GM18511 (cell line): Measurements from ENCODE around the gene ZNF286A.
"Not testable (repeated sequence)": the region's sequence is repeated elsewhere in the genome, so short reads cannot be mapped to it uniquely, and the experiment has no call there.

Experiments
- ATAC-seq: cut with Tn5 transposase; IDR thresholded peaks from one replicate; pipeline ENCODE4 v1.9.1; 2021; ENCODE audit warnings: mild to moderate bottlenecking, moderate library complexity; ENCODE audit not compliant: unreplicated experiment

ZNF286A gene

DNA sequence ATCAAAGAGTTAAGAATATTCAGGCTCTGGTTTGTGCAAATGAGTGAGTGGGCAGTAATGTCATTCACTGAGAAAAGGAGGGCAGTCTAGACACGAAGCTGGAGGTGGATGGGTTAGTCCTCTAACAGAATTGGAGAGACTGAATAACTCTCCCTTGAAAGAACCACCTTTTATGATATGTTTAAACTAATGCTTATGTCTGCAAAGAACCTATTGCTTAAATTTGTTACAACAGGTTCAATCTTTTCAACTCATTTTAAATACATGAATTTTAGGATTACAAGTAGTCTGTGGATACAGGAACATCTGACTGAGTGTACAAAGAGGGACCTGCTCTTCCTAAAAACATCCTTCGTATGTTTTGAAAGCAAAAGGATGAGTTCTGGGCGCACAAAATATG is 585 bp upstream of the ZNF286A start:
- ATAC-seq = peak; percentile 16

DNA sequence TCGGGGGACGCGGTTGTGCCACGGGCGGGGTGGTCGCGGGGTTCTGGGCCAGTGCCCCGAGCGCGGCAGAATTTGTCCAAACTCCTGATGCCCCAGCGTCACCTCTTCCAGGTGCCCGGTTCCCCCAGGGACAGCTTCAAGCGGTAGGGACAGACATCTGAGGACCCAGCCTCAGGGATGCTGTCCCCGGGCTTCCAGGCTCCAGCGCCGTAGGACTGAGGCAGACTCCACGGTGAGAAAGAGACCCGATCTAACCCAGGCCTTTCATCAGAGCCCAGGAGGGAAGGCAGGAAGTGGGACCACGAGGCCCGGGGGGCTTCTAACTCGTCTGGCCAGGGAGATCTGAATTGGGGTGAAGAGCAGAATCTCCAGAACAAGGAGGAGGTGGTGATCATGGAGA is 385 bp downstream of the ZNF286A start:
- ATAC-seq = peak; percentile 9

DNA sequence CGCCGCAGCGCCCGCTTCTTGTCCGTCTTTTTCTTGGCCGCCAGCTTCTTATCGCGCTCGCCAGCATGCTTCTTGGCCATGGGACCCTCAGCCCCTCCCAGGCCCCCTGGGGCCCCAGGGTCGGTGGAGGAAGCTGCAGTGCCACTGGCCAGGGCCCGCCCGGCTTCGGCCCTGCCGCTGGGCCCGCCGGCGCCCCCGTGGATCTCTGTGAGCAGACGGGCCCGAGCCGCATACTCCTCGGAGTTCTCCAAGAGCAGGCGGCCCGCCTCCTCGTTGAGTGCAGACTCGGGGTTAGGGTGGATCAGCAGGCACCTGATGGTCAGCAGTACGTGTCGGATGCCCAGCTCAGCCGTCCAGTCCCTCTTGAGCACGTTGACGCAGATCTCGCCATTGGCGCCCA is 4.7 kb downstream of the ZNF286A start:
- ATAC-seq = not testable (repeated sequence)

DNA sequence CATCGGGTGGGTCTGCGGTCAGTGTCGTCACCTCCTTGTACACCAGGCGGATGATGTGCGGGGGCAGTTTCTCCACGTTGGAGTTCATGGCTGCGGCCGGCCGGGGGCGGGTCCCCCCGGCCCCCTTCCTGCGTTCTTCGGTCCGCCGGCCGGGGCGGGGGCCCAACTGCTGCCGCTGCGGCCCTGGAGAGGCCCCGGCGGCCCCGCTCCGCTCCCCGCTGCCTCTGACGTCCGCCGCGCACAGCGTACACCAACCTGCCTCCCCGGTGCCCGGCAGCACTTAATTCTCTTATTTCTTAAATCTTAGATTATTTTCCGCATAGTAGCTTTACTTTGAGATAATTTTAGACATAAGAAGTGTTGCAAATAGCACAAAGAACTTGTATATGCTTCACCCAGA is 5.3 kb downstream of the ZNF286A start:
- ATAC-seq = not testable (repeated sequence)

DNA sequence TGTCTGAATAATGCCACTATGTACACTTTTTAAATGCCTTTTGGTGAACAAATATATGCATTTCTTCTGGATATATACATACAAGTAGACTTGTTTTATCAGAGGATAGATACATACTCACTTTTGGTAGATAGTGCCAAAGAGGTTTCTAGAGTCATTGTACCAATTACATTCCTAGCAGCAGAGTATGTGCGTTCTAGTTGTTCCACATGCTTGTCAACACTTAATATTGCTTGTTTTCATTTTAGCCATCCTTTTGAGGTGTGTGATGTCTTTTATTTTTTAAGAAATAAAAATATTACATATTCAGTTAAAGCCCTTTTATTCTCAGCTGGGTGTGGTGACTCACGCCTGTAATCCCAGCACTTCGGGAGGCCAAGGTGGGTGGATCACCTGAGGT is 9.3 kb downstream of the ZNF286A start:
- not testable (repeated sequence) for ATAC-seq

DNA sequence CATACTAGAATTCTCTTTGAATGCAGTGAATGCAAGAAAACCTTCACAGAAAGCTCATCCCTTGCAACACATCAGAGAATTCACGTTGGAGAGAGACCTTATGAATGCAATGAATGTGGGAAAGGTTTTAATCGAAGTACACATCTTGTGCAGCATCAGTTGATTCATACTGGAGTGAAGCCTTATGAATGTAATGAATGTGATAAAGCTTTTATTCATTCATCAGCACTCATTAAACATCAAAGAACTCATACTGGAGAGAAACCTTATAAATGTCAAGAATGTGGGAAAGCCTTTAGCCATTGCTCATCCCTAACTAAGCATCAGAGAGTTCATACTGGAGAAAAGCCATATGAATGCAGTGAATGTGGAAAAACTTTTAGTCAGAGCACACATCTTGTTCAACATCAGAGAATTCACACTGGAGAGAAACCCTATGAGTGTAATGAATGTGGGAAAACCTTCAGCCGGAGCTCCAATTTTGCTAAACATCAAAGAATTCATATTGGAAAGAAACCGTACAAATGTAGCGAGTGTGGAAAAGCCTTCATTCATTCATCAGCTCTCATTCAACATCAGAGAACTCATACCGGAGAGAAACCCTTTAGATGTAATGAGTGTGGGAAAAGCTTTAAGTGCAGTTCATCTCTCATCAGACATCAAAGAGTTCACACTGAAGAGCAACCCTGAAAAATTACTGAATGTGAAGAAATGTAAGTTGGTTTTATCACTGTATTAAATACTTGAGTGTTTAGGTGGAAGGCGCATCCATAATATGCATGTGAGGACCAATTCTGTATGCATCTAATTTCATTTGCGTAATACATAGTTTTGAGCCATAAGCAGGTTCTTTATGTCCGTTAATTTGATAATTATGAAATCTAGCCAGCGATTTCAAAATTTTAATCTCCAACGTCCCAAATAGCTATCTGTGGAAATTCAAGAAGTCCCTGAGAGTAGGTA is 17.3 kb downstream of the ZNF286A start:
- not testable (repeated sequence) for ATAC-seq

DNA sequence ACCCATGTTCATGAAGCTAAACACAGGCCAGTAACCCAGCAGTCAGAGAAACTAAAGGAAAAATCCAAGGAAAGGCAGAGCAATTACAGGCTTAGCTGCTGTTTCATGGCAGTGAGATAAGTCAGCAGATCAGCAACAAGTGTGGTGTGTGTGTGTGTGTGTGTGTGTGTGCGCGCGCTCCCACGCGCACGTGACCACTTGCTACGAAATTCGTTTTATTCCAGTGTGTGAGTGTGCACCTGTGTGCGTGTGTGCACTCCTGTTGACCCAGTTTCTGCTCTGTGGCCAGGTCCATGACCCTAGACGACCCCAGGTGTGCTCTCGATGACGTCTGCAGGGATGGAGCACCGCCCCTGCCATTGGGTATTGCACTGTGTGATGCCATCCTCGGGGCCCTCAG is 31.0 kb downstream of the ZNF286A start:
- not testable (repeated sequence) for ATAC-seq

DNA sequence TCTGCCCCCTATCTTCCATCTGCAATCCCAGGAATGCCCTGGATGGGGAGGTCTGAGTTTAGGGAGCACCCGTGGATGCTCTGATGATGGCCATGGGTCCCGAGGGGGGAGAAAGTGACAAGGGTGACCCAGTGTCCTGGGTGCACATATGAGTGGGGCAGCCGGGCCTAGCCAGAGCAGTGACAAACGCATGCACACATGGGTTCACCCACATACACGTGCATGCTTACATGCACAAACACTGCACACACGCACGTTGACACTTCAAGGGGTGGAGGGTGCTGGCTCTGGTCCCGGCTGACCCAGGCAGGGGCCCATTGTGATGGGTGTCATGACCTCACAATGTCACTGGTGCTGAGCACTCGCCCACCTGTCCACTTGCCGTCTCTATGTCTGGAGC is 32.3 kb downstream of the ZNF286A start, which contains the start of gene TBC1D26:
Gene TBC1D26 (plus strand): TSS at position 384 of the 400 bp plus-strand sequence. CDS start 3,066 bp downstream, outside the sequence.
- ATAC-seq = not testable (repeated sequence)

DNA sequence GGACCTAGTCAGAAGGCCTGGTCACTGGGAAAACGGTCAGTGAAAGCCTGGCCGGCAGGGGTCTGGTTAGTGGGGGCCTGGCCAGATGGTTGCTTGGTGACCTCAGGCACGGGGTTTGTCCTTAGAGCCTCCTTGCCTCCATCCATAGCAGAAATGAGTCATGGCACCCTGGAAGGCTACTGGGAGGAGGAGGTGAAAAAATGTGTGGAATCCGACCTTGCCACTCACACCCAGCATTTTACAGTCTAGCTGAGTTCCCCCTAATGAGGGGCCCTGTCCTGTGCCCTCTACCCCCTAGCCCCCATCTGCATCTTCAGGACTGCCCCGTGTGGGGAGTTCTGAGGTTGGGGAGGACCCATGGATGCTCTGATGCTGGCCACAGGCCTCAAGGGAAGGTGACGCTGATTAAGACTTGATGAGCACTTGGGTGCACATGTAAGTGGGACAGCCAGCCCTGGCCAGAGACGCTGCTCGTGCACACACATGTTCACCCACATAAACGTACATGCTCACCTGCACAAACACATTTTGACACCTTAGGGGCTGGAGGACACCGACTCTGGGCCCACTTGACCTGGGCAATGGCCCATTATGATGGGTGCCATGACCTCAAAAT is 33.7 kb downstream of the ZNF286A start:
- not testable (repeated sequence) for ATAC-seq

DNA sequence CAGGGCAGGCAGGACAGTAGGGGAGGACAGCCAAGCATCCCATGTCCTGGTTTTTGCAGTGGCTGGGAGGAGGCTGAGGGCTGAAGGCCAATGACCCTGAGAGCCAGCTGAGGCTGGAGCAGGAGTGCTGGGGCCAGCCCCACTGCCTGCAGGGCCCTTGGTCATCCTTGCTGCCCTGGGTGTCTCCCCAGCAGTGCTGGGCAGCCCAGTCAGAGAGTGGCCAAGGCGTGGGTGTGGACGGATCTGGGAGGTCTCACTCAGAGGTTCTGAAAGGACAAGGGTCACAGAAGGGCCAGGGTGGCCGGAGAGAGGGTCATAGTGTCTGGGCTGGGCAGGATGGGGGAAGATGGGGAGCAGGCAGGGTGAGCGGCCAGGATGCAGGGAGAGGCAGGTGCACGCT is 37.0 kb downstream of the ZNF286A start:
- not testable (repeated sequence) for ATAC-seq

DNA sequence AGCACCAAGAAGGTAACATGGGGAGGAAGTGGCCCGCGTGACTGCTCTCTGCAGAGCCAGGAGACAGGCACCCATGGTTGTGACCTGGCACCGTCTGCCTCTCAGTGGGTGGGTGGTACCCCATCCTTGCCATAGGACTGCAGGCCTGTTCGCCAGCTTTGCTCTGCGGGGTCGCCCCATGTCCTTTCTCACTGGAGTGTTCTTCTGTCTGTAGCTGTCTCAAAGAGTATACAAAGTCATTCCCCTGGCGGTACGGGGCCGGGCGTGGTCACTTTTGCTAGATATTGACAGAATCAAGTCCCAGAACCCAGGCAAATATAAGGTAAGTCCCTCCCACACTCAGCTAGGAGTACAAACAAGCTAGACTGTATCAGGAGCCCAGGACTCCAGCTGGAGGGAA is 38.5 kb downstream of the ZNF286A start:
- ATAC-seq = no peak

DNA sequence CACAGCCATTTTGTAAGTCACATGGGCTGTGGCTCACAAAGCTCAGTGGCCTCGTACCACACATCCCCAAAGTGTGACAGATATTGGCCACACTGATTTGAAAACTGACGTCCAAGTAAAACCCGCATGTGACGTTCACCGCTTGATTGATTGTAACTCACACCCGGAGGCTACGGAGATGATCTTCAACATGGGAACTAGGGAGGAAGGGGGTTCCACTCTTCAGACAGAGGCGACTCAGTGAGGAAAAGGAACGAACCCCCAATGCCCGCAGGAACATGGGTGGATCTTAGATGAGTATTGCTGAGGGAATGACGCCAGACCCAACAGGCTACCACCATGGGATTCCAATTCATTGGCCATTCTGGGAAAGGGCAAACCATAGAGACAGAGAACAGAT is 39.7 kb downstream of the ZNF286A start:
- not testable (repeated sequence) for ATAC-seq

DNA sequence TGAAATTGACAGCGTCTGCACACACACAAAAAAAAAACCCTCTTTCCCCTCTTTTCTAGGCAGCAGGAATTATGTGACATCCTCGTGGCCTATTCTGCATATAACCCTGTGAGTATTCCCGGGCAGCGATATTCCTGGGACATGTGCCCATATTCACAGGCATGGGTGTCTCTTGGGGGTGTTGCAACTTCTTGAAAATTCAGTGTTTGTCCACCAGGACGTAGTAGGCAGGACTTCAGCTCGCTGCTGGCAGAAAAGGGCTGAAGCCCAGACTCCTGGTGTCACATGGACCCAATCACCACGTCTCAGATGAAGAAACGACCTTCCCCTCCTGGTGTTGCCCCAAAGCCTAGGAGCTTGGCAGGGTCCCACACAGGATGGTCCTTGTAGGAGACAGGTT is 40.5 kb downstream of the ZNF286A start:
- ATAC-seq = not testable (repeated sequence)

DNA sequence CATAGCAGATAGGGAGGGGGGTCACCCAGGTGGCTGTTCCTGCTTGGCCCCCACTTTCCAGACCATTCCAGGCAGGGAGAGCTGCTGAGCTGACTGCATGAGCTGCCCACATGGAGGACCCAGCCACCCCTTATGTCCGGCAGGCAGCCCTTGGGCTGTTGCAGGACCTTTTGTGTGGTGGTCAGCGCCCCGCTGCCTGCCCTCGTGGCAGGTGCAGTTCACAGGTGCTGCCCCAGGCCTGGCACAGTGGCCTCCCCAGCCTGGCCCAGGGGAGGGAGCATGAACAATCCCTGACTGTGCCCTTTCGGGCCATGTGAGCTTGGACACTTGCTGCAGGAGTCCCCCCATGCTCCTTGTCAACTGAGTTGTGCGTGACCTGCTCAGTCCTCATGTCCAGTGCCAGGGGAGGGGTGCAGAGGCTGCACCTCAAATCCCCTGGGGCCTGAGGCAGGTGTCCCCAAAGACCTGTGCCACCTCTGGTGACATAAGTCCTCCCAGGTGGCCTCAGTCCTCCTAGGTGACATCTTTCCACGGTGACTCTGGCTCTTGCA is 41.1 kb downstream of the ZNF286A start:
- no peak for ATAC-seq

DNA sequence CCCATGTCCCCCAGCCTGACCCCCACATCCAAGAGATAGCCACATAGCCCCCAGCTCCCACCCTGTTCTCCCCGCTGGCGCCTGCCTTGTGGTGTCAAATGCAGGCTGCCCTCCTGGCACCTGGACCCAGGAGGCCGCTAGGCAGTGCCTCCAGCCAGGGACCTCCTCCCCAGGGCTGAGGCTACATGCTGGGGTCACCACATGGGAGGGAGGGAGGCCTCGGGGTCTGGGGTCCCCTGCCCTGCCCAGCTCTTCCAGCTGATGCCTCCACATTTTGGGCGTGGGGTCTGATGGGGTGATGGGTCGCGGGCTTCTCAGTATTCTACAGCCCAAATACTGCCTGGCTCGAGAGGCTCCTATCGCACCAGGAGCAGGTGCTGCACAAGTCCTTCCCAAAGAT is 42.1 kb downstream of the ZNF286A start:
- no peak for ATAC-seq

DNA sequence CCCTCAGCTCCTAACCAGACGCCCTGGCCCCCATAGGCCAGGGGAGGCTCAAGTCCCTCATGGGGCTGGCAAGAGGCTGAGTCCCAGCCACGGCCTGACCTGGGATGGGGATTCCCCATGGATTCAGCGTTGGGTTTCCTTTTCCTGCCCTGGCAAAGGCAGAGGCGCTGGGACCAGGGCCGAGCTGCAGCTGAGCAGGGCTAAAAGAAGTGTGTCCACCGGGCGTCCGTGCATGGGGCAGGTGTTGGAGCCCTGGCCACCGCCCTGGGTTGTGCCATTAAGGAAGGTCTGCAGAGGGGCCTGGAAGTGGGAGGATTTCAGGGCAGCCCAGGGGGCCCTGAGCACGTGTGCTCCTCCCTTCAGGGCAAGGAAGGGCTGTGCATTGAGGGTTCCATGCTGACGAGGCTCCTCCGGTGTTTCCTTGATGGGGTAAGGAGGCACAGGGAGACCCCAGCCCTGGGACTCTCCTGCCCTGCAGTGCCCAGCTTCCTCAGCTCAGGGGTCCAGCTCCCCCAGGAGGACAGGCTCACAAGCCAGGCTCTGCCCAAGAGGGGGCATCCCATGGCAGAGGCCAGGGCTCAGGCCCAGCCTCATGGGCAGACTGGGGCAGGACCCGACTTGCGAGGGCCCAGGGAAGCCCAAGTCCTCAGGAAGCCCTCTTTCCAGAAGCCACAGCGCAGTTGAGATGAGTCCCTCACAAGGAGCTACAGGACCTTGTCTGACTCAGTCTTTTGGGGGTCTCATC is 42.7 kb downstream of the ZNF286A start:
- ATAC-seq = no peak

DNA sequence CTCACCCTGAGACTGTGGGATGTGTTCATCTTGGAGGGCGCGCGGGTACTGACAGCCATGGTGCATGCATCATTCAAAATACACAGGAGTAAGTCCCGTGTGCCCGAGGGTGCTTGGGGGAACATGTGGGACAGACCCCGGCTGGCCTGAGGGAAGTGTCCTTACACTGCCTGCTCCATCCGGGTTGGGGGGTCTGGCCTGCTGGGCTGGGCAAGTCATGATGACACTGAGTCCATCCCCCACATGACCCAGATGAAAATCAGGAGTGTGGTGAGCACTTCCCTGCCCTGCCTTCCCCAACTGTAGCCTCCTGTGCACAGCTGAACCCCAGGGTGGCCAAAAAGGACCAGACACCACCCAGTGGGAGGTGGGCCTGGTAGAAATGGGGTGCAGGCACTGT is 43.4 kb downstream of the ZNF286A start:
- no peak for ATAC-seq

DNA sequence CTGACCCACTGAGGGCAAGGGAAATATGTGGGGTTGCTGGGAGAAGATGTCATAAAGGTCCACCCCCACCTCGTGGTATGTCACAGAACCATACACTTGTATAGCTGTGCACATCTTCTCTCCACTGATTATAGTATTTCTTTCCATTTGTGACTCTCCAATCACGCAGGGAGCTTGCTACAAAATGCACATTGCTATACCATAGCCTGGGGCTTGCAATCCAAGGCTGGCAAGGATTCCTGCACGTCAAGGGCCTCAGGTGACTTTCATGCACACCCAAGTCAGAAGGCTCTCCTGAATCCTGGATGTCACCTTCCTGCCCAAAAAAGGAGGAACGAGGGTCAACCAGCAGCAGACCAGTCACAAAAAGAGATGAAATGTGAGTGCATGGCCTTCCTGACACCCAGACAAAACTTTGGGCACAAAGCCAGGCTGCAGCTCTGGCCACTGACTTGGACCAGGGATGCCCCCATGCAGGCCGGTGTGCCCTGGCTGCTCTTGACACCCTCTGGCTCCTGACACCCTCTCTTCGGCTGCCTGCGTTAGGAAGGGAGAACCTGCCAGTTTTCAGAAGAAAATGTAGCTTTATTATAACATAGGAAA is 44.6 kb downstream of the ZNF286A start:
- no peak for ATAC-seq

DNA sequence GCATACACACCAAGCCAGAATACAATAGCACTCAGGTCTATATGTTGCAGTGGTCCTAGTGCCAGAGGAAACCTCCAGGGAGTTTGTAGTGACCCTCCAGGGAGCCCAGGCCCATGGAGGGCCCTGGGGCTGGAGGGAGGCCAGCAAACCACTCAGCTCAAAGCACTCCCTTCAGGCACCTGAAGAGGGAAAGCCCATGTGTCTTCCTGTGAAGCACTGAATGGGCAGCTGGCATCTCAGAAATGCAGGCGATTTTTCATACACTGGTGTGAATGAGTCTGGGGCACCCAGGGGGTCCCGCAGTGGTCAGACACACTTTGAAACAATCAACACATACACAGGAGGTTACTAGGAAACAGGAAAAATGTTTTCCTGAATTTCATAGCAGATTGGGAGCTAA is 45.3 kb downstream of the ZNF286A start:
- no peak for ATAC-seq

DNA sequence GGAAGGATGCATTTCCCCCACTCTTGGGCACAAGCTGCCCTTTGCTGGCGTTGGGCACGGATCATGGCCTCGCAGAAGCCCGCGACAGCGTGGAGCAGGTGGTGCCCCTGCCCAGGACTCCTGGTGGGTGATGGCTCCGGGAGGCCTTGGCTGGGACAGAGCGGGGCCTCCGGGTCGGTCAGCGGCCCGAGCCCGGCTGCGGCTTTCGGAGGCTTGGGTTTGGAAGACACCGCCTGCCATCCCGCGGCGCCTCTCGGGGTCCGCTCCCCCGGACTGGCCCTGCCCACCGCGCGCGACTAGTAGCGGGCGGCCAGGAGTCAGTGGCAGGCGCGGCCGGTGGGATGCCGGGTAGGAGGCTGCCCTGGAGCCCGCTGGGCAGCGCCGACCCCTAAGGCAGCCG is 49.9 kb downstream of the ZNF286A start:
- ATAC-seq = not testable (repeated sequence)
